Measurements from ENCODE around the gene SPAG7. TPM values are rescaled to one million over a fixed set of nuclear protein-coding genes. Genes with fewer than 3 reads are reported as not detected.
A peak's percentile ranks its signal among the peaks of the same experiment; 100 is the strongest.

SPAG7 gene
- total RNA-seq, 1 experiment from 2014 or later, result 97.3 TPM

DNA sequence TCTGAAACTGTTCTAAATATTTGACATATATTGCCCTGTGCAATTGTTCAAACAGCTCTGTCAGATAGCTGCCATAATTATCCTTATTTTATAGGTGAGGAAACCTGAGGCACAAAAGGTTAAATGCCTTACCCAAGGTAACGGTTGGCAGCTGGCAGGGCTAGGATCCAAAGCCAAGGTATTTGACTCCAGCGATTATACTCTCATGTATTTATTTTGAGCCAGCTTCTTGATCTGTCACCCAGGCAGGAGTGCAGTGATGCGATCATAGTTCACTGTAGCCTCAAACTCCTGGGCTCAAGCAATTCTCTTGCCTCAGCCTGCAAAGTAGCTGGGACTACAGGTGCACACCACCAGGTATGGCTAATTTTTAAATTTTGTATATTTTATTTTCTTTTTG lies 9.5 kb downstream of the SPAG7 start:
- ChIA-PET CTCF (interaction anchor here (1.3 to 1.9 kb wide), 3 partner anchors 9 to 49 kb away, joined by 4 to 8 read pairs (median 7); partner anchors contain the start of genes RNF167 and SLC25A11), POLR2A (interaction anchor here (1.6 to 2.1 kb wide), 2 partner anchors 9 to 13 kb away, joined by 4 to 12 read pairs; partner anchors contain the start of gene SPAG7)
- Mint-ChIP-seq H3K36me3 (peaks cover 7% of the 10 kb centered on the region; the same call in 1 of the 2 replicates), H3K4me1 (peaks cover 28% of the 10 kb centered on the region), H3K4me3 (no peak overlapping the region), H3K9me3 (no peaks in the 10 kb centered on the region), H3K27ac (no peak overlapping the region), H3K27me3 (ENCODE audit: low read depth) (no peaks in the 10 kb centered on the region)
- TF ChIP-seq, protein P1, sequence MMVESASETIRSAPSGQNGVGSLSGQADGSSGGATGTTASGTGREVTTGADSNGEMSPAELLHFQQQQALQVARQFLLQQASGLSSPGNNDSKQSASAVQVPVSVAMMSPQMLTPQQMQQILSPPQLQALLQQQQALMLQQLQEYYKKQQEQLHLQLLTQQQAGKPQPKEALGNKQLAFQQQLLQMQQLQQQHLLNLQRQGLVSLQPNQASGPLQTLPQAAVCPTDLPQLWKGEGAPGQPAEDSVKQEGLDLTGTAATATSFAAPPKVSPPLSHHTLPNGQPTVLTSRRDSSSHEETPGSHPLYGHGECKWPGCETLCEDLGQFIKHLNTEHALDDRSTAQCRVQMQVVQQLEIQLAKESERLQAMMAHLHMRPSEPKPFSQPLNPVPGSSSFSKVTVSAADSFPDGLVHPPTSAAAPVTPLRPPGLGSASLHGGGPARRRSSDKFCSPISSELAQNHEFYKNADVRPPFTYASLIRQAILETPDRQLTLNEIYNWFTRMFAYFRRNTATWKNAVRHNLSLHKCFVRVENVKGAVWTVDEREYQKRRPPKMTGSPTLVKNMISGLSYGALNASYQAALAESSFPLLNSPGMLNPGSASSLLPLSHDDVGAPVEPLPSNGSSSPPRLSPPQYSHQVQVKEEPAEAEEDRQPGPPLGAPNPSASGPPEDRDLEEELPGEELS (CRISPR knock-in tag; IDR thresholded peaks at IDR 0.05), result no peak
- TF ChIP-seq, protein P2, sequence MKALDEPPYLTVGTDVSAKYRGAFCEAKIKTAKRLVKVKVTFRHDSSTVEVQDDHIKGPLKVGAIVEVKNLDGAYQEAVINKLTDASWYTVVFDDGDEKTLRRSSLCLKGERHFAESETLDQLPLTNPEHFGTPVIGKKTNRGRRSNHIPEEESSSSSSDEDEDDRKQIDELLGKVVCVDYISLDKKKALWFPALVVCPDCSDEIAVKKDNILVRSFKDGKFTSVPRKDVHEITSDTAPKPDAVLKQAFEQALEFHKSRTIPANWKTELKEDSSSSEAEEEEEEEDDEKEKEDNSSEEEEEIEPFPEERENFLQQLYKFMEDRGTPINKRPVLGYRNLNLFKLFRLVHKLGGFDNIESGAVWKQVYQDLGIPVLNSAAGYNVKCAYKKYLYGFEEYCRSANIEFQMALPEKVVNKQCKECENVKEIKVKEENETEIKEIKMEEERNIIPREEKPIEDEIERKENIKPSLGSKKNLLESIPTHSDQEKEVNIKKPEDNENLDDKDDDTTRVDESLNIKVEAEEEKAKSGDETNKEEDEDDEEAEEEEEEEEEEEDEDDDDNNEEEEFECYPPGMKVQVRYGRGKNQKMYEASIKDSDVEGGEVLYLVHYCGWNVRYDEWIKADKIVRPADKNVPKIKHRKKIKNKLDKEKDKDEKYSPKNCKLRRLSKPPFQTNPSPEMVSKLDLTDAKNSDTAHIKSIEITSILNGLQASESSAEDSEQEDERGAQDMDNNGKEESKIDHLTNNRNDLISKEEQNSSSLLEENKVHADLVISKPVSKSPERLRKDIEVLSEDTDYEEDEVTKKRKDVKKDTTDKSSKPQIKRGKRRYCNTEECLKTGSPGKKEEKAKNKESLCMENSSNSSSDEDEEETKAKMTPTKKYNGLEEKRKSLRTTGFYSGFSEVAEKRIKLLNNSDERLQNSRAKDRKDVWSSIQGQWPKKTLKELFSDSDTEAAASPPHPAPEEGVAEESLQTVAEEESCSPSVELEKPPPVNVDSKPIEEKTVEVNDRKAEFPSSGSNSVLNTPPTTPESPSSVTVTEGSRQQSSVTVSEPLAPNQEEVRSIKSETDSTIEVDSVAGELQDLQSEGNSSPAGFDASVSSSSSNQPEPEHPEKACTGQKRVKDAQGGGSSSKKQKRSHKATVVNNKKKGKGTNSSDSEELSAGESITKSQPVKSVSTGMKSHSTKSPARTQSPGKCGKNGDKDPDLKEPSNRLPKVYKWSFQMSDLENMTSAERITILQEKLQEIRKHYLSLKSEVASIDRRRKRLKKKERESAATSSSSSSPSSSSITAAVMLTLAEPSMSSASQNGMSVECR (CRISPR knock-in tag; IDR thresholded peaks at IDR 0.05; ENCODE audit: borderline replicate concordance), result no peak
- no peak for TF ChIP-seq AFF4 (CRISPR knock-in tag; IDR thresholded peaks at IDR 0.05; ENCODE audit: borderline replicate concordance)
- TF ChIP-seq ZNF423 (CRISPR knock-in tag; IDR thresholded peaks at IDR 0.05), result no peak
- no peak for TF ChIP-seq ZNF532 (CRISPR knock-in tag; IDR thresholded peaks at IDR 0.05; ENCODE audit: borderline replicate concordance)
- no peak for TF ChIP-seq KAT7 (CRISPR knock-in tag; IDR thresholded peaks at IDR 0.05; ENCODE audit: borderline replicate concordance)
- DNase-seq (ENCODE audit: low spot score), result no peak
- no peak for ATAC-seq

- no peaks in the 10 kb centered on the region for H3K9me3 Mint-ChIP-seq
Observed at GRCh38 chr17:4956493-4957061, 11.0 kb downstream of the SPAG7 start.

More at GRCh38 chr17:4956493-4957061, 11.0 kb downstream of the SPAG7 start:
- Mint-ChIP-seq H3K27me3 (ENCODE audit: low read depth) (no peaks in the 10 kb centered on the region), H3K36me3 (peaks cover 7% of the 10 kb centered on the region; the same call in 1 of the 2 replicates), H3K27ac (no peak overlapping the region), H3K4me3 (no peak overlapping the region), H3K4me1 (peaks cover 35% of the 10 kb centered on the region)
- TF ChIP-seq NR3C1 (CRISPR knock-in tag; conservative IDR thresholded peaks at IDR 0.05; ENCODE audit: low read depth) (no peak), ATF3 (CRISPR knock-in tag; conservative IDR thresholded peaks at IDR 0.05) (no peak), CTCF (IDR thresholded peaks at IDR 0.05) (peak; percentile 53)
- TF ChIP-seq, protein P3, sequence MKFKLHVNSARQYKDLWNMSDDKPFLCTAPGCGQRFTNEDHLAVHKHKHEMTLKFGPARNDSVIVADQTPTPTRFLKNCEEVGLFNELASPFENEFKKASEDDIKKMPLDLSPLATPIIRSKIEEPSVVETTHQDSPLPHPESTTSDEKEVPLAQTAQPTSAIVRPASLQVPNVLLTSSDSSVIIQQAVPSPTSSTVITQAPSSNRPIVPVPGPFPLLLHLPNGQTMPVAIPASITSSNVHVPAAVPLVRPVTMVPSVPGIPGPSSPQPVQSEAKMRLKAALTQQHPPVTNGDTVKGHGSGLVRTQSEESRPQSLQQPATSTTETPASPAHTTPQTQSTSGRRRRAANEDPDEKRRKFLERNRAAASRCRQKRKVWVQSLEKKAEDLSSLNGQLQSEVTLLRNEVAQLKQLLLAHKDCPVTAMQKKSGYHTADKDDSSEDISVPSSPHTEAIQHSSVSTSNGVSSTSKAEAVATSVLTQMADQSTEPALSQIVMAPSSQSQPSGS (CRISPR knock-in tag; IDR thresholded peaks at IDR 0.05; ENCODE audit: borderline replicate concordance, low read depth), result no peak
- DNase-seq (ENCODE audit: low spot score) (peak; percentile 83), ATAC-seq (peak; percentile 64)
- ChIA-PET POLR2A (interaction anchor here (2.1 kb wide), 1 partner anchor 11 kb away, joined by 12 read pairs; the partner anchor contains the start of gene SPAG7), CTCF (interaction anchor here (0.7 to 2.7 kb wide), 9 partner anchors 10 to 103 kb away, joined by 3 to 13 read pairs (median 7); partner anchors contain the start of genes RNF167, SLC25A11 and SPAG7)
